Ishikawa (cell line): Measurements from ENCODE around the gene VTCN1.

Source experiments
- CEBPB ChIP-seq: IDR thresholded peaks from 2 replicates; pipeline ENCODE4 v1.6.1; 2012
- CREB1 ChIP-seq: IDR thresholded peaks from 2 replicates; pipeline ENCODE4 v1.6.1; 2012; ENCODE audit warnings: low read depth
- EGR1 ChIP-seq: IDR thresholded peaks from 2 replicates; pipeline ENCODE4 v1.6.1; 2012
- EP300 ChIP-seq: IDR thresholded peaks from 2 replicates; pipeline ENCODE4 v1.6.1; 2012; ENCODE audit warnings: borderline replicate concordance
- FOXM1 ChIP-seq: IDR thresholded peaks from 2 replicates; pipeline ENCODE4 v1.6.1; 2012; ENCODE audit warnings: low read depth, borderline replicate concordance
- MAX ChIP-seq: IDR thresholded peaks from 2 replicates; pipeline ENCODE4 v1.6.1; 2012
- NFIC ChIP-seq: IDR thresholded peaks from 2 replicates; pipeline ENCODE4 v1.6.1; 2012
- RAD21 ChIP-seq: IDR thresholded peaks from 2 replicates; pipeline ENCODE4 v1.6.1; 2012; ENCODE audit warnings: low read depth
- REST ChIP-seq: IDR thresholded peaks from 2 replicates; pipeline ENCODE4 v1.6.1; 2012; ENCODE audit warnings: low read depth, mild to moderate bottlenecking
- TAF1 ChIP-seq: IDR thresholded peaks from 2 replicates; pipeline ENCODE4 v1.6.1; 2012; ENCODE audit warnings: low read depth, mild to moderate bottlenecking
- TCF12 ChIP-seq: IDR thresholded peaks from 2 replicates; pipeline ENCODE4 v1.6.1; 2012; ENCODE audit warnings: low read depth
- TEAD4 ChIP-seq: IDR thresholded peaks from 2 replicates; pipeline ENCODE4 v1.6.1; 2012
- USF1 ChIP-seq: IDR thresholded peaks from 2 replicates; pipeline ENCODE4 v1.6.1; 2012
- YY1 ChIP-seq: IDR thresholded peaks from 2 replicates; pipeline ENCODE4 v1.6.1; 2012; ENCODE audit warnings: low read depth
- ZBTB7A ChIP-seq: IDR thresholded peaks from 2 replicates; pipeline ENCODE4 v1.6.1; 2012; ENCODE audit warnings: low read depth

VTCN1 gene

GRCh38 chr1:117180147-117180967, 30.4 kb downstream of the VTCN1 start:
- TF ChIP-seq CEBPB (no peak), TCF12 (no peak), CREB1 (no peak), RAD21 (no peak), REST (no peak), TEAD4 (no peak), NFIC (no peak), TAF1 (no peak), USF1 (no peak), EP300 (no peak), ZBTB7A (no peak)

GRCh38 chr1:117179471-117179870, 31.3 kb downstream of the VTCN1 start:
- no peak for TF ChIP-seq EP300
- TF ChIP-seq RAD21: no peak
- no peak for TF ChIP-seq NFIC
- no peak for TF ChIP-seq EGR1
- no peak for TF ChIP-seq YY1
- no peak for TF ChIP-seq ZBTB7A
- TF ChIP-seq FOXM1: no peak
- no peak for TF ChIP-seq CREB1
- TF ChIP-seq REST: no peak
- no peak for TF ChIP-seq TAF1
- TF ChIP-seq CEBPB: no peak
- no peak for TF ChIP-seq MAX
- no peak for TF ChIP-seq USF1

- no peak for TF ChIP-seq TCF12
- no peak for TF ChIP-seq CREB1
- no peak for TF ChIP-seq MAX
Measured at GRCh38 chr1:117178756-117179155, 32.0 kb downstream of the VTCN1 start.

- no peak for TF ChIP-seq NFIC
- TF ChIP-seq CEBPB: no peak
- no peak for TF ChIP-seq TEAD4
- no peak for TF ChIP-seq RAD21
- no peak for TF ChIP-seq CREB1
- no peak for TF ChIP-seq ZBTB7A
- no peak for TF ChIP-seq TAF1
- TF ChIP-seq EGR1: no peak
- TF ChIP-seq TCF12: no peak
- no peak for TF ChIP-seq FOXM1
- TF ChIP-seq YY1: no peak
- TF ChIP-seq REST: no peak
- TF ChIP-seq MAX: no peak
- no peak for TF ChIP-seq USF1
- TF ChIP-seq EP300: no peak
Measured at GRCh38 chr1:117177376-117177775, 33.4 kb downstream of the VTCN1 start.
